HuH-7 (cell line): ENCODE measurements around the gene ZNF266.

Experiments used
- DNase-seq: peaks from one replicate; pipeline ENCODE4 v3.0.0; 2011; ENCODE audit warnings: low spot score

ZNF266 gene

GRCh38 chr19:9435279-9436268, at the start of gene ZNF266:
Gene ZNF266 (minus strand): TSS chr19:9435573. CDS start chr19:9420089, 15,484 bp downstream.
- peak; percentile 77 for DNase-seq

GRCh38 chr19:9485140-9485539, 49.8 kb upstream of the ZNF266 start:
- DNase-seq, result no peak

GRCh38 chr19:9474975-9475374, 39.6 kb upstream of the ZNF266 start:
- no peak for DNase-seq

- DNase-seq, result no peak
These were observed 31.8 kb upstream of the ZNF266 start for GRCh38 chr19:9467161-9467560.

- no peak for DNase-seq
These were observed 26.6 kb upstream of the ZNF266 start for GRCh38 chr19:9461938-9462337.

GRCh38 chr19:9456018-9456689, 20.8 kb upstream of the ZNF266 start:
- DNase-seq, result no peak

GRCh38 chr19:9453953-9454352, 18.6 kb upstream of the ZNF266 start:
- DNase-seq, result no peak

GRCh38 chr19:9445037-9445436, 9.7 kb upstream of the ZNF266 start:
- DNase-seq, result no peak

- no peak for DNase-seq
These were observed 985 bp upstream of the ZNF266 start for GRCh38 chr19:9436358-9436757.

GRCh38 chr19:9431475-9431874, 3.9 kb downstream of the ZNF266 start:
- peak; percentile 8 for DNase-seq

GRCh38 chr19:9430444-9430843, 4.9 kb downstream of the ZNF266 start:
- no peak for DNase-seq

GRCh38 chr19:9427941-9428340, 7.4 kb downstream of the ZNF266 start:
- DNase-seq, result no peak

GRCh38 chr19:9413240-9413954, 22.0 kb downstream of the ZNF266 start:
- no peak for DNase-seq

- DNase-seq, result no peak
These were observed 27.5 kb downstream of the ZNF266 start for GRCh38 chr19:9407827-9408226.

GRCh38 chr19:9406798-9407352, 28.5 kb downstream of the ZNF266 start:
- DNase-seq, result no peak

- DNase-seq, result no peak
These were observed 54.0 kb downstream of the ZNF266 start for GRCh38 chr19:9381361-9381785.

GRCh38 chr19:9370738-9371619, 64.4 kb downstream of the ZNF266 start:
- DNase-seq, result no peak

- DNase-seq, result no peak
These were observed 72.5 kb downstream of the ZNF266 start, which contains the start of gene ZNF177 for GRCh38 chr19:9362905-9363304. Gene ZNF177 (plus strand): TSS chr19:9363013. CDS start chr19:9378312, 15,299 bp downstream.
